ENCODE data around the gene KIAA1217. TPM values are rescaled to one million over a fixed set of nuclear protein-coding genes. Genes with fewer than 3 reads are reported as not detected.

The KIAA1217 gene
- total RNA-seq, 1 experiment from 2014 or later: 7.8 TPM

GRCh38 chr10:24384954-24385353 is 176.0 kb downstream of the KIAA1217 start (continued):
- TF ChIP-seq REST (IDR thresholded peaks at IDR 0.05; ENCODE audit: low read depth) (no peak), YY1 (IDR thresholded peaks at IDR 0.05; ENCODE audit: extremely low read depth, insufficient replicate concordance, low read depth, low read length) (no peak)

- no TSS peak for BruUV-seq (replicated peaks)
- H3K4me2 ChIP-seq (ENCODE audit: low read length): no peak overlapping the region
- intact Hi-C loops (cut with micrococcal nuclease): no loop called here
- ChIA-PET POLR2A (no interaction called here), RAD21 (ENCODE audit: low non-redundant PET in 1 of 2, low total read pairs in 2 of 2, uncharacterized antibody in 2 of 2, unreplicated experiment in 2 of 2) (no interaction called here), CTCF (no interaction called here)
- no peak overlapping the region for H2AFZ ChIP-seq (ENCODE audit: low read depth, low read length, poor library complexity, severe bottlenecking)
- H3K9ac ChIP-seq (ENCODE audit: low read length): no peak overlapping the region
- H3K36me3 ChIP-seq (ENCODE audit: control insufficient read depth in 1 of 2, insufficient read depth in 2 of 2, low read length in 2 of 2): no peaks in the 10 kb centered on the region
- TF ChIP-seq EZH2phosphoT487 (IDR thresholded peaks at IDR 0.05; ENCODE audit: borderline replicate concordance) (no peak), JUND (IDR thresholded peaks at IDR 0.05) (no peak), ELF1 (IDR thresholded peaks at IDR 0.05; ENCODE audit: borderline replicate concordance, low read depth) (no peak)
- no peak overlapping the region for H3K27ac ChIP-seq (ENCODE audit: low read depth, low read length)
- peaks cover 2 to 13% of the 10 kb centered on the region in 2 experiments; a peak in 2 of 4 replicates for H3K4me1 ChIP-seq (ENCODE audit: control insufficient read depth in 1 of 2, insufficient read depth in 2 of 2, low read length in 2 of 2)
- no peaks in the 10 kb centered on the region for H3K9me3 ChIP-seq (ENCODE audit: control insufficient read depth in 1 of 2, insufficient read depth in 1 of 2, low read depth in 1 of 2, low read length in 2 of 2)
- no peaks in the 10 kb centered on the region for H3K79me2 ChIP-seq (ENCODE audit: insufficient read depth, low read length)
- ATAC-seq (no peak), DNase-seq (ENCODE audit: low read depth, low spot score) (no peak)
- no peak overlapping the region for H3K4me3 ChIP-seq (replicated peaks in 1 of 2; ENCODE audit: low read depth in 1 of 2, low read length in 2 of 2)
- H4K20me1 ChIP-seq (ENCODE audit: insufficient read depth): no peaks in the 10 kb centered on the region
- H3K9me2 ChIP-seq (ENCODE audit: insufficient read depth): no peaks in the 10 kb centered on the region
- H3K27me3 ChIP-seq (ENCODE audit: insufficient read depth, low read length): 0 out of 2 replicates have a peak, but pooled peaks cover 5% of the 10 kb centered on the region
Measured at GRCh38 chr10:24385776-24386175, 176.8 kb downstream of the KIAA1217 start.
